Hematopoietic multipotent progenitor cell treated with erythropoietin and hydrocortisone succinate and interleukin-3 and kit ligand, for 8 days (in vitro differentiated cells): ENCODE measurements around the gene SARDH.
A peak's percentile ranks its signal among the peaks of the same experiment; 100 is the strongest.

Experiments
- DNase-seq: peaks from one replicate; pipeline ENCODE4 v3.0.0-alpha.2; 2015

SARDH gene

GRCh38 chr9:133732639-133733408 is 5.3 kb downstream of the SARDH start:
- DNase-seq: no peak

- peak; percentile 33 for DNase-seq
These were observed 6.1 kb downstream of the SARDH start for GRCh38 chr9:133731876-133732638.

- no peak for DNase-seq
These were observed 7.0 kb downstream of the SARDH start for GRCh38 chr9:133730994-133731715.

- no peak for DNase-seq
These were observed 8.4 kb downstream of the SARDH start for GRCh38 chr9:133729617-133730281.

GRCh38 chr9:133728856-133729616 is 9.1 kb downstream of the SARDH start:
- no peak for DNase-seq

- DNase-seq: no peak
These were observed 10.2 kb downstream of the SARDH start for GRCh38 chr9:133727876-133728441.

- no peak for DNase-seq
These were observed 10.8 kb downstream of the SARDH start for GRCh38 chr9:133727277-133727875.

GRCh38 chr9:133726401-133727276 is 11.5 kb downstream of the SARDH start:
- DNase-seq: peak; percentile 53

GRCh38 chr9:133725886-133726285 is 12.3 kb downstream of the SARDH start:
- no peak for DNase-seq

- DNase-seq: no peak
These were observed 19.4 kb downstream of the SARDH start for GRCh38 chr9:133718563-133719315.

- DNase-seq: no peak
These were observed 20.8 kb downstream of the SARDH start for GRCh38 chr9:133717113-133718031.

- no peak for DNase-seq
These were observed 21.5 kb downstream of the SARDH start for GRCh38 chr9:133716564-133717112.

- DNase-seq: peak; percentile 22
These were observed 22.1 kb downstream of the SARDH start for GRCh38 chr9:133715866-133716563.

- DNase-seq: no peak
These were observed 22.8 kb downstream of the SARDH start for GRCh38 chr9:133715295-133715865.

GRCh38 chr9:133714606-133715294 is 23.4 kb downstream of the SARDH start:
- DNase-seq: no peak

GRCh38 chr9:133713960-133714495 is 24.1 kb downstream of the SARDH start:
- DNase-seq: no peak
